IPS DF 6.9 (cell line): ENCODE results near the gene ZFAND2B.
"Not testable (repeated sequence)": the region's sequence is repeated elsewhere in the genome, so short reads cannot be mapped to it uniquely, and the experiment has no call there.

Source experiments
- DNase-seq: peaks from one replicate; pipeline ENCODE4 v3.0.0-alpha.2; 2013; ENCODE audit warnings: low read depth, low spot score
- H3K27ac ChIP-seq: one replicate; pipeline ENCODE4 v1.5.1; 2013; ENCODE audit warnings: low read length, control low read depth
- H3K27me3 ChIP-seq: 2 replicates; pipeline ENCODE4 v1.6.1; 2013; ENCODE audit warnings: mild to moderate bottlenecking, low read length; ENCODE audit not compliant: control insufficient read depth, insufficient read depth
- H3K36me3 ChIP-seq: 2 replicates; pipeline ENCODE4 v1.6.1; 2013; ENCODE audit warnings: low read length; ENCODE audit not compliant: control insufficient read depth, insufficient read depth
- H3K4me1 ChIP-seq: 2 replicates; pipeline ENCODE4 v1.6.1; 2013; ENCODE audit warnings: low read length; ENCODE audit not compliant: control insufficient read depth, insufficient read depth
- H3K4me3 ChIP-seq: 2 replicates; pipeline ENCODE4 v1.5.1; 2013; ENCODE audit warnings: mild to moderate bottlenecking, low read length
- H3K9me3 ChIP-seq: 2 replicates; pipeline ENCODE4 v1.6.1; 2013; ENCODE audit warnings: low read length, inconsistent platforms; ENCODE audit not compliant: control insufficient read depth, insufficient read depth
- WGBS: extraction: QIAGEN DNeasy Blood & Tissue Kit; methylation state at CpG from one replicate; pipeline ENCODE4 v1.1.7; 2013; ENCODE audit warnings: mixed read lengths, missing lambda C conversion rate; ENCODE audit not compliant: insufficient read length, insufficient coverage; 5-methylcytosine and 5-hydroxymethylcytosine counted together

ZFAND2B gene

GRCh38 chr2:219252570-219252899 lies 46.0 kb downstream of the ZFAND2B start:
- H3K9me3 ChIP-seq, result no peaks in the 10 kb centered on the region
- H3K27ac ChIP-seq, result no peak overlapping the region
- peak overlapping the region; percentile 13; the same call in 1 of the 2 replicates for H3K4me3 ChIP-seq
- peaks cover 7% of the 10 kb centered on the region for H3K4me1 ChIP-seq
- no CpG with 5 or more reads among the region's 9 CpGs for WGBS
- peaks cover 4% of the 10 kb centered on the region for H3K36me3 ChIP-seq
- no peak for DNase-seq
- peaks cover 17% of the 10 kb centered on the region for H3K27me3 ChIP-seq

- H3K9me3 ChIP-seq, result no peaks in the 10 kb centered on the region
- H3K27ac ChIP-seq, result no peak within 1 kb of the TSS
- H3K4me3 ChIP-seq, result peak within 1 kb of the TSS; percentile 43; the same call in 1 of the 2 replicates
- H3K27me3 ChIP-seq, result peaks cover 17% of the 10 kb centered on the region
- whole genome bisulfite sequencing, result no CpG with 5 or more reads among the region's 49 CpGs
- H3K36me3 ChIP-seq, result peaks cover 4% of the 10 kb centered on the region
- DNase-seq, result no peak
- H3K4me1 ChIP-seq, result peaks cover 7% of the 10 kb centered on the region
Measured at GRCh38 chr2:219252900-219253752, 46.5 kb downstream of the ZFAND2B start, which contains the start of gene TUBA4B. TUBA4B (plus strand) TSS chr2:219253243; CDS start chr2:219253408, 165 bp downstream.

GRCh38 chr2:219253753-219254589 lies 47.4 kb downstream of the ZFAND2B start, which contains the start of gene TUBA4A:
TUBA4A (minus strand) TSS chr2:219253918; CDS start chr2:219253858, 60 bp downstream.
- Histone ChIP-seq H3K36me3 (peaks cover 4% of the 10 kb centered on the region), H3K4me3 (peak within 1 kb of the TSS; percentile 43; the same call in 1 of the 2 replicates), H3K9me3 (no peaks in the 10 kb centered on the region), H3K27ac (no peak within 1 kb of the TSS), H3K4me1 (peaks cover 7% of the 10 kb centered on the region), H3K27me3 (peaks cover 17% of the 10 kb centered on the region)
- WGBS, result no CpG with 5 or more reads among the region's 76 CpGs
- DNase-seq, result no peak

- WGBS, result no CpG with 5 or more reads among the region's 12 CpGs
- no peak for DNase-seq
- peaks cover 4% of the 10 kb centered on the region for H3K36me3 ChIP-seq
- no peaks in the 10 kb centered on the region for H3K9me3 ChIP-seq
- H3K27me3 ChIP-seq, result peaks cover 17% of the 10 kb centered on the region
- peak overlapping the region; percentile 43; the same call in 1 of the 2 replicates for H3K4me3 ChIP-seq
- H3K27ac ChIP-seq, result no peak overlapping the region
- H3K4me1 ChIP-seq, result peaks cover 7% of the 10 kb centered on the region
Measured at GRCh38 chr2:219254590-219255201, 48.1 kb downstream of the ZFAND2B start.

- H3K27me3 ChIP-seq, result peaks cover 17% of the 10 kb centered on the region
- H3K27ac ChIP-seq, H3K9me3 ChIP-seq, DNase-seq, H3K36me3 ChIP-seq, H3K4me1 ChIP-seq, H3K4me3 ChIP-seq: not testable (repeated sequence)
- WGBS, result no CpG with 5 or more reads among the region's 10 CpGs
Measured at GRCh38 chr2:219258942-219259341, 52.4 kb downstream of the ZFAND2B start.
